K562 (cell line): Measurements from ENCODE around the gene IDH2.

Source experiments
- ZNF551 ChIP-seq: fragments of 250-450 bp; sonication (Bioruptor Pico); IDR thresholded peaks from 2 replicates; pipeline ENCODE4 v1.5.0; 2021; ENCODE audit warnings: mild to moderate bottlenecking, moderate library complexity
- TF ChIP-seq, protein P1 (sequence below): sonication (generic); formaldehyde crosslinking; IDR thresholded peaks from 2 replicates; pipeline ENCODE4 v1.5.0; 2020; ENCODE audit warnings: missing genetic modification reagents

DNA sequence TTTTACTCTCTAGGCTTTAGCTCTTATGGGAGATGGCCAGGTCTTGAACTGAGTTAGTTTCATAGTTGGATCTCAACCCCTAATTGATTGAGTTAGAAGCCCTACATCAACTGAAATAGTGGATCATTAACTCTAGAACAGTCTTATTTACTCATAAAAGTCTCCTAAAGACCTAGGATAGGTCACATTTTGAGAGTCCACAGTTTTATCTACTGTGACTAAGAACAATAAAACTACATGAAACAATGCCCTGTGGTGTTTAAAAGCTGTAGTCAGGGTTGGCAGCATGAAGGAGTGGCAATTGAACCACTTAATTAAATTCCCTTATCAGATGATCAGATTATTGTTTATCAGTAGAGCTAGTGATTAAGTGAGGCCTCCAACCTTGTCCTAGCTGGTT lies 22.2 kb upstream of the IDH2 start:
- TF ChIP-seq, protein P1, sequence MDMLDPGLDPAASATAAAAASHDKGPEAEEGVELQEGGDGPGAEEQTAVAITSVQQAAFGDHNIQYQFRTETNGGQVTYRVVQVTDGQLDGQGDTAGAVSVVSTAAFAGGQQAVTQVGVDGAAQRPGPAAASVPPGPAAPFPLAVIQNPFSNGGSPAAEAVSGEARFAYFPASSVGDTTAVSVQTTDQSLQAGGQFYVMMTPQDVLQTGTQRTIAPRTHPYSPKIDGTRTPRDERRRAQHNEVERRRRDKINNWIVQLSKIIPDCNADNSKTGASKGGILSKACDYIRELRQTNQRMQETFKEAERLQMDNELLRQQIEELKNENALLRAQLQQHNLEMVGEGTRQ (CRISPR knock-in tag): no peak
- no peak for TF ChIP-seq ZNF551
